GM04504 (cell line): ENCODE measurements around the gene IFI30.

Experiments
- DNase-seq: peaks from one replicate; pipeline ENCODE4 v3.0.0-alpha.2; 2012; ENCODE audit warnings: low read depth

Gene IFI30

GRCh38 chr19:18225702-18226468 is 52.3 kb downstream of the IFI30 start, which contains the start of gene PDE4C:
PDE4C (minus strand) TSS chr19:18226438; CDS start chr19:18226415, 23 bp downstream.
- no peak for DNase-seq

- no peak for DNase-seq
These were observed 53.6 kb downstream of the IFI30 start for GRCh38 chr19:18226956-18227780.
